ENCODE data around the gene TMF1. TPM values are rescaled to one million over a fixed set of nuclear protein-coding genes. Genes with fewer than 3 reads are reported as not detected.

The TMF1 gene
- total RNA-seq, 1 donor from 2014 or later: 24.4 TPM

DNA sequence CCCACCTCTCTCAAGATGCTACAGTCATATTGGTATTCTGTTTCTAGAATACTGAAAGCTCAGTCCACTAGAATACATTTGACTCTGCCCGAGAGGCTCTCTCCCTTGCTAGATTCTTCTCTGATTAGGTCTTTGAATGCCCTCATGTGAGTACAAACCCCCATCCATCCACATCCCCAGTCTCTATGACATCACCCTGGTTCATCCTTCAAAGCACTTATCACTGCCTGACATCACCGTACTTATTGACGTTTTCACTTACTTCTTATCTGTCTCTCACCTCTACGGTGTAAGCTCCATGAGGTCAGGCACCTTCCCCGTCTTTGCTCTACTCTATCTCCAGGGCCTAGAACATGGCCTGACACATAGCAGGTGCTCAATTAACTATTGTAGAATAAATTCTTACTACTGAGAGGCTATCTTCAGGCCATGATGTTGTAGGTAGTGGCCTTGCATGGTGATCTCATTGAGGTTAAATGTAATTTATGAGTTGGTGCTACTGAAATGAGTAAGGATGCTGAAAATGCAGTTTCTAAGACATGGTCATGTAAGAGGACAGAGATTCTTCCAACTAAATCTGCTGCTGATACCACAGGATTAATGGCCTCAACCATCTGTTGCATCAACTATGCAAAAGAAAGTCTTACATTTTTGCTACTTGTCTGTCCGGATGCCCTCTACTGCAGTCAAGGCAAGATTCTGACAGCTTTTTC lies 65.5 kb downstream of the TMF1 start:
- Mint-ChIP-seq H3K36me3 (peaks cover 18% of the 10 kb centered on the region), H3K4me1 (peaks cover 3% of the 10 kb centered on the region), H3K9me3 (peaks cover 1% of the 10 kb centered on the region), H3K27ac (no peak overlapping the region), H3K27me3 (ENCODE audit: insufficient read depth, low read depth) (no peaks in the 10 kb centered on the region), H3K4me3 (no peak overlapping the region)
- Histone ChIP-seq H4K20me1 (ENCODE audit: low read depth) (no peaks in the 10 kb centered on the region), H3K27ac (no peak overlapping the region), H3K9ac (no peak overlapping the region), H3K9me3 (ENCODE audit: low read depth) (no peaks in the 10 kb centered on the region), H2AFZ (replicated peaks) (no peak overlapping the region), H3K4me1 (no peaks in the 10 kb centered on the region), H3K79me2 (ENCODE audit: low read depth) (no peaks in the 10 kb centered on the region), H3K4me3 (no peak overlapping the region), H3K27me3 (no peaks in the 10 kb centered on the region), H3K4me2 (no peak overlapping the region), H3F3A (ENCODE audit: low read depth) (no peaks in the 10 kb centered on the region), H3K36me3 (no peaks in the 10 kb centered on the region)
- no peak for DNase-seq (ENCODE audit: low spot score)
- no peak for TF ChIP-seq CTCF (IDR thresholded peaks at IDR 0.05)
- no peak for TF ChIP-seq EZH2 (IDR thresholded peaks at IDR 0.05)
- no peak for TF ChIP-seq EZH2phosphoT487 (IDR thresholded peaks at IDR 0.05)

DNA sequence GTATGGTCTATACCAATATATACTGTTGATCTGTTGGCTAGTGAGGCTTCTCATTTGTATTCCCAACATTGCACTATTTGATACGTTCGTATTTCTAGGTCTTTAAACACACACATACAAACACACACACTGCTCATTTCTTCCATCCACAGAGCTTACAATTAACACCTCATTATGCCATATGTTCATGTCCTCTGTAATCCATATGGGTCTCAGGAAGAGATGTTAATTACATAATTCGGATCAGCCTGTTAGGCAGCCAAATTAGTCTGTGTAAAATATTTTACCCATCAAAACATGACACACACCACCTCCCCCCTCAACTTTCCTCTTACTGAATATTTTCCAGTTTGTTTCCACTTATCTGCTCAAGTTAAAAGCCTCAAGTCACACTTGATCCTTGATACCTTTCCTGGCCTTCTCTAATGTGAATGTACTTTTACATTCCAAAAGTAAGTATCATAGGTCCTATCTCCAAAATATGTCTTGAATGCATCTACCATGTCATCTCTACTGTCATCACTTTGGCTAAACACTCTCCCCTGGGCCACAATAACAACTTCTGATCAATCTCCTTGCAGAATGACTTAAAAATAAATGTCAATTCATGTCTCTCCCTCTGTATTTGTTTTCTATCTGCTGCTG lies 66.9 kb downstream of the TMF1 start:
- DNase-seq (ENCODE audit: low spot score): no peak
- Histone ChIP-seq H3K4me1 (no peaks in the 10 kb centered on the region), H2AFZ (replicated peaks) (no peak overlapping the region), H3K27me3 (no peaks in the 10 kb centered on the region), H3K36me3 (no peaks in the 10 kb centered on the region), H4K20me1 (ENCODE audit: low read depth) (no peaks in the 10 kb centered on the region), H3F3A (ENCODE audit: low read depth) (no peaks in the 10 kb centered on the region), H3K9me3 (ENCODE audit: low read depth) (no peaks in the 10 kb centered on the region), H3K4me2 (no peak overlapping the region), H3K4me3 (no peak overlapping the region), H3K79me2 (ENCODE audit: low read depth) (no peaks in the 10 kb centered on the region), H3K27ac (no peak overlapping the region), H3K9ac (no peak overlapping the region)
- TF ChIP-seq EZH2 (IDR thresholded peaks at IDR 0.05): no peak
- TF ChIP-seq EZH2phosphoT487 (IDR thresholded peaks at IDR 0.05): no peak
- TF ChIP-seq CTCF (IDR thresholded peaks at IDR 0.05): no peak
- H3K36me3 Mint-ChIP-seq: peaks cover 13% of the 10 kb centered on the region
- no peak overlapping the region for H3K27ac Mint-ChIP-seq
- H3K27me3 Mint-ChIP-seq (ENCODE audit: insufficient read depth, low read depth): no peaks in the 10 kb centered on the region
- H3K9me3 Mint-ChIP-seq: no peaks in the 10 kb centered on the region
- H3K4me3 Mint-ChIP-seq: no peak overlapping the region
- peaks cover 3% of the 10 kb centered on the region for H3K4me1 Mint-ChIP-seq

- Mint-ChIP-seq H3K36me3 (peaks cover 13% of the 10 kb centered on the region), H3K27ac (no peak overlapping the region), H3K27me3 (ENCODE audit: insufficient read depth, low read depth) (no peaks in the 10 kb centered on the region), H3K4me3 (no peak overlapping the region), H3K4me1 (peaks cover 3% of the 10 kb centered on the region), H3K9me3 (no peaks in the 10 kb centered on the region)
- Histone ChIP-seq H3K4me3 (no peak overlapping the region), H3K9me3 (ENCODE audit: low read depth) (no peaks in the 10 kb centered on the region), H3K79me2 (ENCODE audit: low read depth) (no peaks in the 10 kb centered on the region), H4K20me1 (ENCODE audit: low read depth) (no peaks in the 10 kb centered on the region), H3K27me3 (no peaks in the 10 kb centered on the region), H3K36me3 (no peaks in the 10 kb centered on the region), H3F3A (ENCODE audit: low read depth) (no peaks in the 10 kb centered on the region), H3K4me1 (no peaks in the 10 kb centered on the region), H3K9ac (no peak overlapping the region), H3K4me2 (no peak overlapping the region), H2AFZ (replicated peaks) (peak overlapping the region; percentile 5), H3K27ac (no peak overlapping the region)
- no peak for DNase-seq (ENCODE audit: low spot score)
- TF ChIP-seq EZH2 (IDR thresholded peaks at IDR 0.05) (no peak), EZH2phosphoT487 (IDR thresholded peaks at IDR 0.05) (no peak), CTCF (IDR thresholded peaks at IDR 0.05) (no peak)
Measured at GRCh38 chr3:68984011-68984530, 68.1 kb downstream of the TMF1 start.
